Occipital lobe (tissue), 2 donors: Measurements from ENCODE around the gene BCL2. TPM values are rescaled to one million over a fixed set of nuclear protein-coding genes. Genes with fewer than 3 reads are reported as not detected.
"Not testable (repeated sequence)": the region's sequence is repeated elsewhere in the genome, so short reads cannot be mapped to it uniquely, and the experiment has no call there.

Experiments
- DNase-seq: peaks from one replicate; lab custom pipeline; 2025; lab: John Stamatoyannopoulos, UW
- total RNA-seq: library from RNA; depleted of rRNA; stranded (reverse); fragments of >200 nt; gene quantifications from one replicate; pipeline ENCODE4 v1.2.3, GENCODE V29; 2014

BCL2 gene
- total RNA-seq, 1 donor from 2014 or later: 30.6 TPM

GRCh38 chr18:63236406-63236805, 83.2 kb downstream of the BCL2 start:
- DNase-seq: no peak

- DNase-seq: not testable (repeated sequence)
Observed at GRCh38 chr18:63235920-63236319, 83.6 kb downstream of the BCL2 start.

GRCh38 chr18:63234841-63235240, 84.7 kb downstream of the BCL2 start:
- DNase-seq: no peak

GRCh38 chr18:63234432-63234831, 85.1 kb downstream of the BCL2 start:
- no peak for DNase-seq

GRCh38 chr18:63233334-63233733, 86.2 kb downstream of the BCL2 start:
- DNase-seq: no peak

GRCh38 chr18:63232826-63233225, 86.7 kb downstream of the BCL2 start:
- DNase-seq: no peak

GRCh38 chr18:63229971-63230370, 89.6 kb downstream of the BCL2 start:
- DNase-seq: no peak

GRCh38 chr18:63225434-63225833, 94.1 kb downstream of the BCL2 start:
- DNase-seq: no peak

GRCh38 chr18:63224630-63225029, 94.9 kb downstream of the BCL2 start:
- no peak for DNase-seq

GRCh38 chr18:63223837-63224236, 95.7 kb downstream of the BCL2 start:
- no peak for DNase-seq

- no peak for DNase-seq
Observed at GRCh38 chr18:63220903-63221302, 98.7 kb downstream of the BCL2 start.

- no peak for DNase-seq
Observed at GRCh38 chr18:63218472-63218871, 101.1 kb downstream of the BCL2 start.

- DNase-seq: no peak
Observed at GRCh38 chr18:63216516-63217311, 102.9 kb downstream of the BCL2 start.

- no peak for DNase-seq
Observed at GRCh38 chr18:63213936-63214671, 105.5 kb downstream of the BCL2 start.

GRCh38 chr18:63213331-63213900, 106.2 kb downstream of the BCL2 start:
- DNase-seq: no peak

GRCh38 chr18:63210521-63210920, 109.0 kb downstream of the BCL2 start:
- DNase-seq: no peak

- no peak for DNase-seq
Observed at GRCh38 chr18:63208676-63209075, 110.9 kb downstream of the BCL2 start.

- DNase-seq: no peak
Observed at GRCh38 chr18:63207835-63208234, 111.7 kb downstream of the BCL2 start.

- DNase-seq: no peak
Observed at GRCh38 chr18:63207143-63207790, 112.3 kb downstream of the BCL2 start.

GRCh38 chr18:63206433-63207142, 113.0 kb downstream of the BCL2 start:
- no peak for DNase-seq

- no peak for DNase-seq
Observed at GRCh38 chr18:63205791-63206252, 113.7 kb downstream of the BCL2 start.
